HG03196 (cell line): Measurements from ENCODE around the gene KLRC2.
"Not testable (repeated sequence)": the region's sequence is repeated elsewhere in the genome, so short reads cannot be mapped to it uniquely, and the experiment has no call there.

Experiments
- ATAC-seq: cut with Tn5 transposase; IDR thresholded peaks from one replicate; pipeline ENCODE4 v1.9.1; 2021; ENCODE audit not compliant: unreplicated experiment

KLRC2 gene

DNA sequence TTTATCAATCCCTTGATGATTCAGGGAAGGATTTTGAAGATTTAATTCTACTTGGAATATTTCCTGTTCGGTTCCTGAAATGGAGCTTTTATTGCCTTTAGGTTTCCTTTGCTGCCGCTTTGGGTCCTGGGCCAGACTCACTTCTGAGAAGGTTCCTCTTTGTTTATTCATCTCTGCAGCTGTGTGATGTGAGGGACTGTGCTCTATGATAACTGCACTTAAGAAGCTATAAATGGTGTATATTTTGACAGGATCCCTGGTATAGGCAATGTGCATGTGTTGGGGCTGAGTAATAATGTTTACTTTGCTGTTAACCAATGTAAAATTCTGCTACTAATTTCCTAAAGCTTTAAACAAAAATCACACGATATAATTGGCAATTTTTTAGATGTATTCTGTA, at the start of gene KLRC2:
Gene KLRC2, minus strand, starts transcription at position 195 of the 400 bp plus-strand sequence. Its CDS starts 24 bp downstream, at position 171.
- not testable (repeated sequence) for ATAC-seq

DNA sequence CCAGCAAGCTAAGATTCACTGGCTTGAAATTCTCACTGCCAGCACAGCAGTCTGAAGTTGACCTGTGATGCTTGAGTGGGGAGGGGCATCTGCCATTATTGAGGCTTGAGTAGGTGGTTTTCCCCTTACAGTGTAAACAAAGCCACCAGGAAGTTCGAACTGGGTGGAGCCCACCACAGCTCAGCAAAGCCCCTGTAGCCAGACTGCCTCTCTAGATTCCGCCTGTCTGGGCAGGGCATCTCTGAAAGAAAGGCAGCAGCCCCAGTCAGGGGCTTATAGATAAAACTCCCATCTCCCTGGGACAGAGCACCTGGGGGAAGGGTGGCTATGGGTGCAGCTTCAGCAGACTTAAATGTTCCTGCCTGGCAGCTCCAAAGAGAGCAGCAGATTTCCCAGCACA, 46.1 kb upstream of the KLRC2 start:
- ATAC-seq: not testable (repeated sequence)

DNA sequence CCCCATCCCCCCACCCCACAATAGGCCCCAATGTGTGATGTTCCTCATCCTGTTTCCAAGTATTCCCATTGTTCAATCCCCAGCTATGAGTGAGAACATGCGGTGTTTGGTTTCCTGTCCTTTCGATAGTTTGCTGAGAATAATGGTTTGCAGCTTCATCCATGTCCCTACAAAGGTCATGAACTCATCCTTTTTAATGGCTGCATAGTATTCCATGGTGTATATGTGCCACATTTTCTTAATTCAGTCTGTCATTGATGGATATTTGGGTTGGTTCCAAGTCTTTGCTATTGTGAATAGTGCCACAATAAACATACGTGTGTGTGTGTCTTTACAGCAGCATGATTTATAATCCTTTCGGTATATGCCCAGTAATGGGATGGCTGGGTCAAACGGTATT, 37.0 kb upstream of the KLRC2 start:
- not testable (repeated sequence) for ATAC-seq

DNA sequence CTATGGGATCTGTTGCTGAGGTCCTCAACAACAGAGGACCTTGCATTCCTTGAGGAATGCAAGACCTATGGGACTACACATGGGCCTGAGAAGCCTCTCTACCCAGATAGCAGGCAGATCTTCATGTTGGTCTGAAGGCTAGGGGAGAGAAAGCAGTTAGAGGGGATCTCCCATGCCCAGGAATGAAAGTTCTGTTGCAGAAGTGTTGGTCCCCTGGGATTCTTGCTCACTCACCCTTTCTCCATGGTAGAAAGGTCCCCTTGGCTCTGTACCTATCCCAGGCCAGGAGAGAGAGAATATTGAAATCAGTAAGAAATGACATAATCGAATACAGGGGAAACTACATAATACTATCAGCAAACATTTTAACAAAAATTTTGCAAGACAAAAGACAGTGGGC, 33.9 kb upstream of the KLRC2 start:
- ATAC-seq: no peak

DNA sequence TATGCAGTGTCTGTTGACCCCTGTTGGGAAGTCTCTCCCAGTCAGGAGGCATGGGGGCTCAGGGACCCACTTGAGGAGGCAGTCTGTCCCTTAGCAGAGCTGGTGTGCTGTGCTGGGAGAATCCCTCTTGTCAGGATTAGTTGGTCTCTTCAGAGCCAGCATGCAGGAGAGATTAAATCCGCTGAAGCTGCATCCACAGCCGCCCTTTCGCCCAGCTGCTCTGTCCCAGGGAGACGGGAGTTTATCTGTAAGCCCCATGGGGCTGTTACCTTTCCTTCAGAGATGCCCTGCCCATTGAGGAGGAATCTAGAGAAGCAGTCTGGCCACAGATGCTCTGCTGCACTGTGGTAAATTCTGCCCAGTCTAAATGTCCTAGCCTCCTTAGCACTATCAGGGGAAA, 30.5 kb upstream of the KLRC2 start:
- ATAC-seq: no peak

DNA sequence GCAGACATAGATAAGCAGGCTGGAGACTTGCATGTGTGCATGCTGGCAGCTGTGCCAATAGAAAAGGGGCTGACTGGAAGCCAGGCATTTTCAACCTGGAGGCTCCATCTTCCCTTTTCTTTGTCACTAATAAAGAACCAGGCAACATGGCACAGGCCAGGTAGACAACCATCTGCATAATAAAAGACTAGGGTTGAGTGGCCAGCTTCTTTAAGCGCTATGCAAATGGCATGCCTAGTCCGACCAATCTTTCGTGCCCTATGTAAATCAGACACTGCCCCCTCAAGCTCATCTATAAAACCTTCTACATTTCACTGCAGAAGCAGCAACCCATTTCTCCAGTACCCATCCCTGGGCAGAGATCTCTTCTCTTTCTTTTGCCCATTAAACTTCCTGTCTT, 21.9 kb upstream of the KLRC2 start:
- ATAC-seq: no peak

DNA sequence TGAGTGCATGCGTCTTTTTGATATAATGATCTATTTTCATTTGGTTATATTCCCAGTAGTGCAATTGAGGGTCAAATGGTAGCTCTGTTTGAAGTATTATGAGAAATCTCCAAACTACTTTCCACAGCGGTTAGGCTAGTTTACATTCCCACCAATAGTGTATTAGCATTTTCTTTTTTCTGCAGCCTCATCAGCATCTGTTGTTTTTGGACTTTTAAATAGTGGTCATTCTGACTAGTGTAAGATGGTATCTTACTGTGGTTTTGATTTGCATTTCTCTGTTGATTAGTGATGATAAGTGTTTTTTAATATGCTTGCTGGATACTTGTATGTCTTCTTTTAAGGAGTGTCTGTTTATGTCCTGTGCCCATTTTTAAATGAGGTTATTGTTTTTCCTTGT, 21.0 kb upstream of the KLRC2 start:
- ATAC-seq: no peak

DNA sequence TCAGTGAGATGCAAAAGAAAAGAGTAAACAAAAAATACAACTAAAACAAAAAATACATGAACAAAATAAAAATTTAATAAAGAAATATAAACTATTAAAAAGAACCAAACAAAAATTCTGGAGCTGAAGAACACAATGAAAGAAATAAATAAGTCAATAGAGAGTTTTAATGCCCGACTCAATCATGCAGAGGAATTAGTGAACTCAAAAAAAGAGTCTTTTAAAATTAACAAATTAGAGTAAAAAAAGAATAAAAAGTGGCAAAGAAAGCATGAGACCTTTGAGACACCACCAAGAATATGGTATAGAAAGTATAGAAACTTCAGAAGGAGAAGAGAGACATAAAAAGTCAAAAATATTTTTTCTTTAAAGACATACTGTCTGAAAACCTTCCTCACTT, 20.0 kb upstream of the KLRC2 start:
- no peak for ATAC-seq

DNA sequence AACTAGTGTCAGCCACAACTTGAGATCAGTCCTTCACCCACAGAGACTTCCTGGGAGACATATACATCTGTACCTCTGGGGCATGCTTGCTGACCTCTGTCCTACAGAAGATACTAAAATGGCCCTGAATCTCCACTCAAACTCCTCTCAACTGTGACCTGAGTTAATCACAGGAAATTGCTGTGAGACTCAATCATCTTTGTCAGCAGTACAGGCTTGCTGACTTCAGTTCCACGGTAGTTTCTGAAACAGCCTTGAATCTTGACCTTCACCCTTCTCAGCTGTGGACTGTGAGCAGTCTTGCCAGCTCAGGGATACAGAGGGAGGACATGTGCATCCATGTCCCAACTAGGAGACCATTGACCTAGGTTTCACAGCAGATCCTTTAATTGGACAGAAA, 18.7 kb upstream of the KLRC2 start:
- no peak for ATAC-seq

DNA sequence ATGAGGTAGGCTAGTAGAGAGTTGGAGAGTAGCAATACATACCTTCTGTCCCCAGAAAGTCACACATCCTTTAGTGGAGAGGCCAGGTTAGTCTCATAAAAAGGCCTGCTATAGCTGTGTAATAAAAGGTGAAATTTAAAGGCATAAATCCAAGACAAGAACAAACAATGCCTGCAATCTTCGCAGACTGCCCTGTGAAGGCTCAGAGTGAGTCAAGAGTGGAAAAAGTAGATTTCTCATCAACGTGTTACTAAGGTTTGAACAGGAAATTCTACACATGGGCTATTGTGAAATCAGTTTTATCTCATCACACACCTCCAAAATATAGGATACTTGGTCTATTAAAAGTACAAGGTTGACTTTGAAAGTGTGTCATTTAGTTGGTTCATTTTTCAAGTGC, 17.3 kb upstream of the KLRC2 start, which contains the start of gene KLRC1:
Gene KLRC1, minus strand, starts transcription at position 222 of the 400 bp plus-strand sequence. CDS start 2,221 bp downstream, outside the sequence.
- ATAC-seq: no peak

DNA sequence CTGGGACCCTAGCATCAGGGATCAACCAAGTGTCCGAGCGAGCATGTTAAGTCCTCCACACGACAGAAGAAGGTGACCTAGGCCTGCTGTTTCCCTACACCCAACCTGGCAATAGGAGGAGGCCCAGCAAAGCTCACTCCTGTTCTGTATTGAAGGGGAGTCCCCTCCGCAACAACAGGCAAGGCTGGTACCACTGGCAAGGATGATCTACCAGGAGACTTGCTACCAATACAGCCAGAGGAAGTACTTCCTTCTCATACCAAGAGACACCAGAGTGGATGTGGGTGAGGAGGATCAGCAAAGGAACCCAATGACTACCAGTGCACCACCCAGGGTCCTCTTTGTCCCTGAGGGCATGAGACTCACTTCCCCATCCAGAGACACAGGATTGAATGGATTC, 12.4 kb upstream of the KLRC2 start:
- ATAC-seq: no peak

DNA sequence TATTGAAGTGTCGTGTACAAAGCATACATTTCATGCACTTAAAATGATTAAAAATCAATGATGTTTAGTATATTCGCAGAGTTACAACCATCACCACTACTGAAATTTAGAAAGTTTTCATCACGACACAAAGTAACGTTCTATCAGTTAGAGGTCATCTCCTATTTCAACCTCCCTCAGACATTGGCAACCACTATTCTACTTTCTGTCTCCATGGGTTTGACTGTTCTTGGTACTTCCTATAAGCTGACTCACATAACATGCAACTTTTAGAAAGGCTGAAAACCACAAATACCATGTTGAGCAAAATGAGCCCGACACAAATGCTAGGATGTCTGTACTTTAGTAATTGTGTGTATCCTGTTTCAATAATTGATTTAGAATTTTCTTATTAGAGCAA, 10.2 kb upstream of the KLRC2 start:
- ATAC-seq: not testable (repeated sequence)

DNA sequence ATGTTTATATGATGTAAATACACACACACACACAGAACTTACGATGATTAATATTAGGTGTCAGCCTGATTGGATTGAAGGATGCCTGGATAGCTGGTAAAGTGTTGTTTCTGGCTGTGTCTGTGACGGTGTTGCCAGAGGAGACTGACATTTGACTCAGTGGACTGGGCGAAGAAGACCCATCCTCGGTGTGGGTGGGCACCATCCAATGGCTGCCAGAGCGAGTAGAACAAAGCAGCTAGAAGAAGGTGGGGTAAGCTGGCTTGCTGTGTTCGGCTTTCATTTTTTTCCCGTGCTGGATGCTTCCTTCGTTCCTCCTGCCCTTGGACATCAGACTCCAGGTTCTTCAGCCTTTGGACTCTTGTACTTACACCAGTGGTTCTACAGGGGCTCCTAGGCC, 5.3 kb upstream of the KLRC2 start:
- ATAC-seq: not testable (repeated sequence)

DNA sequence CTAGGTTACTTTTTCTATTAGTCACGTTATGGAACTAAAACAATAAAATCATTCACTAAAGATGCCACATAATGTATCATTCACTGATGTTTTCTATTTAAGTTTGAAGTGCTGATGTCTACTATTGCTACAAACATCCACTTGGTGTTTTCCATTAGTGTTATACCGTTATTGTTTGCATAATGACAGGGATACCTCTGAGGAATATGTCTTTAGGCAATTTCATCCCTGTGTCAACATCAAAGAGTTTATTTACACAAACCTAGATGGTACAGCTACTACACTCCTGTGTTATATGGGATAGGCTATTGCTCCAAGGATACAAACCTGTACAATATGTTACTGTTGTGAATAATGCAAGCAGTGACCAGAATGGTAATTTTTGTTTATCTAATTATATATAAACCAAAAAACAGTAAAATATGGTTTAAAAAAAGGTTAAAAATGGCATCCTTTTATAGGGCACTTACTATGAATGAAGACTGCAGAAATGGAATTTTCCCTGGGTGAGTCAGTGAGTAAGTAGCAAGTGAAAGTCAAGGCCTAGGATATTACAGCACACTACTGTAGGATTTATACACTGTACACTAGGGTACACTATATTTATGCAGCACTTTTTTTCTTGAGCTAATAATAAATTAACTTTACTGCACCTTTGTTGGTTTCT, 3.9 kb upstream of the KLRC2 start:
- not testable (repeated sequence) for ATAC-seq

DNA sequence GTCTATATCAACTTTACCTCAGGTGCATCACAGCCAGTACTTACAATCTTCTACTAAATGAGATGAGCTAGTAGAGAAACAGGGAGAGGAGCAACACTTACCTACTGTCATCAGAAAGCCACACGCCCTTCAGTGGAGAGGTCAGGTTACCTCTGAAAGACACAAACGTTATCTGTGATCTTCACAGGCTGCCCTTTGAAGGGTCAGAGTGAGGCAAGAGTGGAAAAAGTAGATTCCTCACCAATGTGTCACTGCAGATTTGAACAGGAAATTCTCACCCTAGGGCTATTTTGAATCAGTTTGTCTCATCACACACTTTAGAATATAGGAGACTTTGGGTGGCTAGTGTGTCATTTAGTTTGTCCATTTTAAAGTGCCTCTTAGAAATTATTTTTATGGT, 1.8 kb upstream of the KLRC2 start:
- ATAC-seq: not testable (repeated sequence)

DNA sequence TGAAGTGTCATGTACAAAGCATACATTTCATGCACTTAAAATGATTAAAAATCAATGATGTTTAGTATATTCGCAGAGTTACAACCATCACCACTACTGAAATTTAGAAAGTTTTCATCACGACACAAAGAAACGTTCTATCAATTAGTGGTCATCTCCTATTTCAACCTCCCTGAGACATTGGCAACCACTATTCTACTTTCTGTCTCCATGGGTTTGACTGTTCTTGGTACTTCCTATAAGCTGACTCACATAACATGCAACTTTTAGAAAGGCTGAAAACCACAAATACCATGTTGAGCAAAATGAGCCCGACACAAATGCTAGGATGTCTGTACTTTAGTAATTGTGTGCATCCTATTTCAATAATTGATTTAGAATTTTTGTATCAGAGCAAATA, 5.2 kb downstream of the KLRC2 start:
- not testable (repeated sequence) for ATAC-seq

DNA sequence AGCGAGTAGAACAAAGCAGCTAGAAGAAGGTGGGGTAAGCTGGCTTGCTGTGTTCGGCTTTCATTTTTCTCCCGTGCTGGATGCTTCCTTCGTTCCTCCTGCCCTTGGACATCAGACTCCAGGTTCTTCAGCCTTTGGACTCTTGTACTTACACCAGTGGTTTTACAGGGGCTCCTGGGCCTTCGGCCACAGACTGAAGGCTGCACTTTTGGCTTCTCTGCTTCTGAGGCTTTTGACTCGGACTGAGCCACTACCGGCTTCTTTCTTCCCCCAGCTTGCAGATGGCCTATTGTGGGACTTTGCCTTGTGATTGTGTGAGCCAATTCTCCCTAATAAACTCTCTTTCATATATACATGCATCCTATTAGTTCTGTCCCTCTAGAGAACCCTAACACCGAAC, 9.9 kb downstream of the KLRC2 start:
- not testable (repeated sequence) for ATAC-seq

DNA sequence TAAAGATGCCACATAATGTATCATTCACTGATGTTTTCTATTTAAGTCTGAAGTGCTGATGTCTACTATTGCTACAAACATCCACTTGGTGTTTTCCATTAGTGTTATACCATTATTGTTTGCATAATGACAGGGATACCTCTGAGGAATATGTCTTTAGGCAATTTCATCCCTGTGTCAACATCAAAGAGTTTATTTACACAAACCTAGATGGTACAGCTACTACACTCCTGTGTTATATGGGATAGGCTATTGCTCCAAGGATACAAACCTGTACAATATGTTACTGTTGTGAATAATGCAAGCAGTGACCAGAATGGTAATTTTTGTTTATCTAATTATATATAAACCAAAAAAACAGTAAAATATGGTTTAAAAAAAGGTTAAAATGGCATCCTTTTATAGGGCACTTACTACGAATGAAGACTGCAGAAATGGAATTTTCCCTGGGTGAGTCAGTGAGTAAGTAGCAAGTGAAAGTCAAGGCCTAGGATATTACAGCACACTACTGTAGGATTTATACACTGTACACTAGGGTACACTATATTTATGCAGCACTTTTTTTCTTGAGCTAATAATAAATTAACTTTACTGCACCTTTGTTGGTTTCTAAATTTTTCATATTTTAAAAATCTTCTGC, 11.4 kb downstream of the KLRC2 start:
- not testable (repeated sequence) for ATAC-seq

DNA sequence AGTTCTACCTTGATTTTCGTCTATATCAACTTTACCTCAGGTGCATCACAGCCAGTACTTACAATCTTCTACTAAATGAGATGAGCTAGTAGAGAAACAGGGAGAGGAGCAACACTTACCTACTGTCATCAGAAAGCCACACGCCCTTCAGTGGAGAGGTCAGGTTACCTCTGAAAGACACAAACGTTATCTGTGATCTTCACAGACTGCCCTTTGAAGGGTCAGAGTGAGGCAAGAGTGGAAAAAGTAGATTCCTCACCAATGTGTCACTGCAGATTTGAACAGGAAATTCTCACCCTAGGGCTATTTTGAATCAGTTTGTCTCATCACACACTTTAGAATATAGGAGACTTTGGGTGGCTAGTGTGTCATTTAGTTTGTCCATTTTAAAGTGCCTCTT, 13.7 kb downstream of the KLRC2 start:
- not testable (repeated sequence) for ATAC-seq

DNA sequence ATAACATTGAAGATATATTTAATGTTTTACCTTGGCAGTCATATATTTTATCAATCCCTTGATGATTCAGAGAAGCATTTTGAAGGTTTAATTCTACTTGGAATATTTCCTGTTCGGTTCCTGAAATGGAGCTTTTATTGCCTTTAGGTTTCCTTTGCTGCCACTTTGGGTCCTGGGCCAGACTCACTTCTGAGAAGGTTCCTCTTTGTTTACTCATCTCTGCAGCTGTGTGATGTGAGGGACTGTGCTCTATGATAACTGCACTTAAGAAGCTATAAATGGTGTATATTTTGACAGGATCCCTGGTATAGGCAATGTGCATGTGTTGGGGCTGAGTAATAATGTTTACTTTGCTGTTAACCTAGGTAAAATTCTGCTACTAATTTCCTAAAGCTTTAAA, 15.5 kb downstream of the KLRC2 start, which contains the start of gene KLRC3:
Gene KLRC3, minus strand, starts transcription at position 262 of the 400 bp plus-strand sequence. Its CDS starts 45 bp downstream, at position 217.
- ATAC-seq: not testable (repeated sequence)

DNA sequence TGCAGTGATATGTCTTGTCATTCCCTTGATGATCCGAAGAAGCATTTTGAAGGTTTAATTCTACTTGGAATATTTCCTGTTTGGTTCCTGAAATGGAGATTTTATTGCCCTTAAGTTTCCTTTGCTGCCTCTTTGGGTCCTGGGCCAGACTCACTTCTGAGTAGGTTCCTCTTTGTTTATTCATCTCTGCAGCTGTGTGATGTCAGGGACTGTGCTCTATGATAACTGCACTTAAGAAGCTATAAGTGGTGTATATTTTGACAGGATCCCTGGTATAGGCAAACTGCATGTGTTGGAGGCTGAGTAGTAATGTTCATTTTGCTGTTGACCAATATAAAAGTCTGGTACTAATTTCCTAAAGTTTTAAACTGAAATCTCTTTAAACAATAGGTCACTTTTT, 26.4 kb downstream of the KLRC2 start, which contains the start of gene KLRC4:
Gene KLRC4, minus strand, starts transcription at position 366 of the 400 bp plus-strand sequence. Its CDS starts 182 bp downstream, at position 184.
- no peak for ATAC-seq

DNA sequence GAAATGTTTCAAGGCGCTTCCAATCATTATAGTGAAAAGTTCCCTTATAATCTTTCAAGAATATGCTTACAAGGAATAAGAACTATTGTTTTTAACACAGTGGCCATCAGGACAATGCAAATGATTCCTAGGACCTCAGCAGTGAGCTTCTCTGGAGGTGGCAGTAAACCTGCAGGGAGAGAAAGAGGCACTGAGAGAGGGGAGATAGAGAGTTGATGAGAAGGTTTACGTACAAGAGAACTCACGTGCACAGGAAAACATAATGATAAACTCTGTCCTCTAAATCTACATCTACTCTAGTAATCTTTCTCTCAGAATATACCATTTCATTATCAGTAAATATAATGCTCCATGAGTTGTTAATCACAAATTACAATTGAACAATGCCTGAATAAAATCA, 27.0 kb downstream of the KLRC2 start:
- no peak for ATAC-seq
